AG09309 (cell line): ENCODE measurements around the gene CALHM2.

Source experiments
- DNase-seq: peaks from one replicate; pipeline ENCODE4 v3.0.0-alpha.2; 2010; ENCODE audit warnings: low read depth
- H3K4me3 ChIP-seq: 2 replicates; pipeline ENCODE4 v1.5.1; 2011; ENCODE audit warnings: mild to moderate bottlenecking, low read depth, low read length, moderate library complexity; ENCODE audit not compliant: control insufficient read depth
- TF ChIP-seq, protein P1 (sequence below): IDR thresholded peaks from 2 replicates; pipeline ENCODE4 v1.5.1; 2011; ENCODE audit warnings: mild to moderate bottlenecking, low read depth, low read length, inconsistent platforms; ENCODE audit not compliant: insufficient read depth, control insufficient read depth; ENCODE audit errors: missing control alignments

CALHM2 gene

DNA sequence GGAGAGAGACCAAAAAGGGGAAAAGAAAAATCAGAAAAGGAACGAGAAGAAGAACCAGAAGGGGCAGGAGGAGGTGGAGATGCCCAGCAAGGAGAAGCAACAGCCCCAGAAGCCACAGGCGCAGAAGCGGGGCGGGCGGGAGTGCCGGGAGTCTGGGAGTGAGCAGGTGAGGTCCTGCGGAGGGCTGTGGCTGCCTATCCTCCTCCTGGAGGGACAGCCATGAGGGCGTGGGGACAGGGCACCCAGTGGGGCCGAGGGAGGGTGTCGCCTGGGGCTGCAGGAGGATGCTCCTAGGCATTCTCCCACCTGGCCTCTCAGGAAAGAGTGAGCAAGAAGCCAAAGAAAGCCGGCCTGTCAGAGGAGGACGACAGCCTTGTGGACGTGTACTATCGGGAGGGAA lies 11.8 kb downstream of the CALHM2 start:
- no peak for DNase-seq
- TF ChIP-seq, protein P1, sequence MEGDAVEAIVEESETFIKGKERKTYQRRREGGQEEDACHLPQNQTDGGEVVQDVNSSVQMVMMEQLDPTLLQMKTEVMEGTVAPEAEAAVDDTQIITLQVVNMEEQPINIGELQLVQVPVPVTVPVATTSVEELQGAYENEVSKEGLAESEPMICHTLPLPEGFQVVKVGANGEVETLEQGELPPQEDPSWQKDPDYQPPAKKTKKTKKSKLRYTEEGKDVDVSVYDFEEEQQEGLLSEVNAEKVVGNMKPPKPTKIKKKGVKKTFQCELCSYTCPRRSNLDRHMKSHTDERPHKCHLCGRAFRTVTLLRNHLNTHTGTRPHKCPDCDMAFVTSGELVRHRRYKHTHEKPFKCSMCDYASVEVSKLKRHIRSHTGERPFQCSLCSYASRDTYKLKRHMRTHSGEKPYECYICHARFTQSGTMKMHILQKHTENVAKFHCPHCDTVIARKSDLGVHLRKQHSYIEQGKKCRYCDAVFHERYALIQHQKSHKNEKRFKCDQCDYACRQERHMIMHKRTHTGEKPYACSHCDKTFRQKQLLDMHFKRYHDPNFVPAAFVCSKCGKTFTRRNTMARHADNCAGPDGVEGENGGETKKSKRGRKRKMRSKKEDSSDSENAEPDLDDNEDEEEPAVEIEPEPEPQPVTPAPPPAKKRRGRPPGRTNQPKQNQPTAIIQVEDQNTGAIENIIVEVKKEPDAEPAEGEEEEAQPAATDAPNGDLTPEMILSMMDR: no peak
- H3K4me3 ChIP-seq: no peak overlapping the region

GRCh38 chr10:103439776-103440175 lies 12.4 kb downstream of the CALHM2 start:
- TF ChIP-seq, protein P1: no peak
- no peak overlapping the region for H3K4me3 ChIP-seq
- no peak for DNase-seq

GRCh38 chr10:103433858-103434257 lies 18.3 kb downstream of the CALHM2 start:
- no peak overlapping the region for H3K4me3 ChIP-seq
- no peak for DNase-seq
- TF ChIP-seq, protein P1: no peak

DNA sequence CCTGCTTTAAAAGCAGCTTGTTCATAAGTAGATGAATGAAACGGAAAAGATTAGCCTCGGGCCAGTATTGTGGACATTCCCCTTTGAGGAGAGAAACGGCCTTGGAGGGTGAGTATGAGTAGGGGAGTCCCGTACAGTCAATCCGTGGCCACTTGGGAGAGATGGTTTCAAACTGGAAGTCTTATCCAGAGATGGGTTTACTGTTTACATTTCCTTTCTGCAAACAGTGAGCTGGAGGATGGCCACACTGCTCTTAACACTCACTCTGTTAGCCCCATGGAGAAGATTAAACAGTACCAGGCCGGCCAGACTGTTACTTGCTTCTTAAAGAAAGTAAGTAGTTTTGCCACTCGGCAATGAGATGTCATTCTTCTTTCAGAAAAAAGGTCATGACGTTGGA lies 20.3 kb downstream of the CALHM2 start:
- no peak for DNase-seq
- TF ChIP-seq, protein P1: no peak
- no peak overlapping the region for H3K4me3 ChIP-seq

GRCh38 chr10:103429647-103430046 lies 22.5 kb downstream of the CALHM2 start:
- TF ChIP-seq, protein P1: no peak
- H3K4me3 ChIP-seq: no peak overlapping the region
- DNase-seq: no peak

GRCh38 chr10:103428989-103429643 lies 23.1 kb downstream of the CALHM2 start:
- TF ChIP-seq, protein P1: no peak
- H3K4me3 ChIP-seq: no peak overlapping the region
- DNase-seq: no peak
